ENCODE measurements around the gene MBD4. TPM values are rescaled to one million over a fixed set of nuclear protein-coding genes. Genes with fewer than 3 reads are reported as not detected.
"Not testable (repeated sequence)": the region's sequence is repeated elsewhere in the genome, so short reads cannot be mapped to it uniquely, and the experiment has no call there.

Gene MBD4
- total and polyA plus RNA-seq, 2 of the 4 experiments (the other 2 are of a cell fraction): 13.8 to 15.0 TPM

DNA sequence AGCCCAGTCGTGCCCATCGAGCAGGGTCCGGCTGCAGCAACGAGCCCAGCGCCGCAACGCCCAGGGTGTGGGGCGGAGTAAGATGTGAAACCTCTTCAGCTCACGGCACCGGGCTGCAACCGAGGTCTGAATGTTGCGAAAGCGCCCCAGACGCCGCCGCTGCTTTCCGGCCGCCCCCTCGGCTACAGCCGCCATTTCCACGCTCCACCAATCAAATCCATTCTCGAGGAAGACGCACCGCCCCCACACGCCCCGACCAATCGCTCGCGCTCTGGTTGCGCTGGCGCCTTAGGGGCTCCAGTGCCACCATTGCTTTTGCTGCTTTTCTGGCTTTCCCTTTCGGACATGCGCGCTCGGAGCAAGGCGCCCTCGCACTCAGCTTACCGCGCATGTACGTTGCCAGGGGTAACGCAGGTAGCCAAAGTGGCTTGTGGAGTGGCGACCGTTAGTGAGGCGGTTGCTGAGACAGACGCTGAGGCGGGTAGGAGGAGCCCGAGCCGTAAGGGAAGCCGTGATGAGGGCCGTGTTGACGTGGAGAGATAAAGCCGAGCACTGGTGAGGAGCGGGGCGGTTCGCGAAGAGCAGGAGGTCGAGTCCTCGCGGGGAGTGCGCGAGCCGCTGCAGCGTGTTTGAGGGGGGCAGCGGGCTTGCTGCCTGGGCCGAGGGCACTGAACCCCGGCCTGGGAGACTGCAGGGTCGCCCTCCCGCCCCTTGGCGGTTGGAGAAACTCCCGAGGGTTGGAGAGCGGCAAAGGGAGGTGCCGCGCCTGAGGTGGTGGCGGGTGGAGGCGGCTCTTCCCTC, at the start of gene MBD4, which contains the start of gene IFT122 (continued):
- TF ChIP-seq, protein P1, sequence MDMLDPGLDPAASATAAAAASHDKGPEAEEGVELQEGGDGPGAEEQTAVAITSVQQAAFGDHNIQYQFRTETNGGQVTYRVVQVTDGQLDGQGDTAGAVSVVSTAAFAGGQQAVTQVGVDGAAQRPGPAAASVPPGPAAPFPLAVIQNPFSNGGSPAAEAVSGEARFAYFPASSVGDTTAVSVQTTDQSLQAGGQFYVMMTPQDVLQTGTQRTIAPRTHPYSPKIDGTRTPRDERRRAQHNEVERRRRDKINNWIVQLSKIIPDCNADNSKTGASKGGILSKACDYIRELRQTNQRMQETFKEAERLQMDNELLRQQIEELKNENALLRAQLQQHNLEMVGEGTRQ (IDR thresholded peaks at IDR 0.05; ENCODE audit: low read depth, low read length): no peak; the same call in 1 of the 2 replicates
- TF ChIP-seq SMC3 (IDR thresholded peaks at IDR 0.05; ENCODE audit: low read depth, low read length) (0 out of 2 replicates have a peak, but pooled peaks have one; percentile 4), CHD1 (IDR thresholded peaks at IDR 0.05; ENCODE audit: low read depth, low read length) (no peak), BHLHE40 (IDR thresholded peaks at IDR 0.05; ENCODE audit: low read depth, low read length) (no peak; the same call in 1 of the 2 replicates)

DNA sequence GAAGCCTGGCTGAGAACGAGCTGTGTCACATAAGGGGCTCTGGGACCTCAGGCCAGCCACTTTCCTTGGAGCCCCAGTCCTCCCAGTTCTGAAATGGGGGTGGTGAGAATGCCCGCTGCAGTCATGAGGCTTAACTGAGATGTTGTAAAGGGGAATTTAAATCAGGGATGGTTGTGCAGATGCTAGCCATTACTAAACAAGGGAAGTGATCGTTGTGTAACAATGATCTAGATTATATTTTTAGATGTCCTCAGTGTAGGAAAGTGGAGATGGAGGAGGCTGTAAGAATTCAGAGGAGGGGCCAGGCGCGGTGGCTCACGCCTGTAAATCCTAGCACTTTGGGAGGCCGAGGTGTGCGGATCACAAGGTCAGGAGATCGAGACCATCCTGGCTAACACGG, 49.5 kb upstream of the MBD4 start:
- H4K20me1 ChIP-seq (ENCODE audit: insufficient read depth, low read length); H2BK15ac ChIP-seq (ENCODE audit: low read depth, low read length); BruUV-seq (replicated peaks); H3K27ac ChIP-seq (ENCODE audit: insufficient read depth, low read length); dilution Hi-C loops (cut with HindIII; ENCODE audit: low sequenced_read_pairs, unreplicated experiment); H3K18ac ChIP-seq (ENCODE audit: low read depth, low read length); H2BK20ac ChIP-seq (ENCODE audit: low read depth, low read length); POLR2A ChIA-PET (ENCODE audit: unreplicated experiment); H2BK120ac ChIP-seq (ENCODE audit: low read depth, low read length); H3K14ac ChIP-seq (replicated peaks; ENCODE audit: low read depth, low read length); H3K36me3 ChIP-seq (ENCODE audit: control insufficient read depth, insufficient read depth, low read length); H3K4me2 ChIP-seq (ENCODE audit: low read depth, low read length); H2AFZ ChIP-seq (replicated peaks; ENCODE audit: low read length, poor library complexity); H4K5ac ChIP-seq (ENCODE audit: low read depth, low read length); ATAC-seq (ENCODE audit: low read depth); H4K91ac ChIP-seq (ENCODE audit: insufficient read depth, low read depth, low read length); H3K9me3 ChIP-seq (ENCODE audit: control insufficient read depth, insufficient read depth, low read length); H2AK5ac ChIP-seq (ENCODE audit: low read depth, low read length); H3K27me3 ChIP-seq (ENCODE audit: control insufficient read depth, insufficient read depth, low read length); H3K4me3 ChIP-seq (ENCODE audit: insufficient read depth, low read depth, low read length); DNase-seq; in situ Hi-C loops (cut with MboI; ENCODE audit: low sequenced_read_pairs); H2AK9ac ChIP-seq (replicated peaks; ENCODE audit: low read depth, low read length, poor library complexity); H3K56ac ChIP-seq (ENCODE audit: extremely low read depth, insufficient read depth, low read length); H3K23ac ChIP-seq (ENCODE audit: low read depth, low read length); H3K4ac ChIP-seq (ENCODE audit: low read depth, low read length); H4K8ac ChIP-seq (ENCODE audit: low read depth in 2 of 2, low read length in 2 of 2); H3K9ac ChIP-seq (ENCODE audit: low read depth, low read length); H2BK5ac ChIP-seq (ENCODE audit: low read depth, low read length, poor library complexity, severe bottlenecking): not testable (repeated sequence)
- CTCF ChIA-PET: interaction anchor here (2.1 kb wide), 1 partner anchor 108 kb away, joined by 25 read pairs; no protein-coding TSS in a partner anchor
- Histone ChIP-seq H3K9me1 (ENCODE audit: insufficient read depth, low read length) (peaks cover 32% of the 10 kb centered on the region), H3K4me1 (ENCODE audit: control insufficient read depth, insufficient read depth, low read length) (peaks cover 34% of the 10 kb centered on the region), H3K79me1 (ENCODE audit: low read depth in 1 of 2, low read length in 2 of 2) (peaks cover 2 to 34% of the 10 kb centered on the region in 2 experiments; a peak in 2 of 4 replicates)
- WGBS, 2 experiments (ENCODE audit: extremely low coverage in 2 of 2, insufficient read length in 1 of 2): 71% methylated on average over 1 of the region's 10 CpGs; no CpG with 5 or more reads in 1 of the 2 experiments
- intact Hi-C loops (cut with micrococcal nuclease): loop anchor here (5.0 kb wide), 1 partner anchor 47 kb away; the partner anchor contains the start of gene IFT122

All from IMR-90 (cell line).